ENCODE measurements around the gene NT5C.

The NT5C gene

DNA sequence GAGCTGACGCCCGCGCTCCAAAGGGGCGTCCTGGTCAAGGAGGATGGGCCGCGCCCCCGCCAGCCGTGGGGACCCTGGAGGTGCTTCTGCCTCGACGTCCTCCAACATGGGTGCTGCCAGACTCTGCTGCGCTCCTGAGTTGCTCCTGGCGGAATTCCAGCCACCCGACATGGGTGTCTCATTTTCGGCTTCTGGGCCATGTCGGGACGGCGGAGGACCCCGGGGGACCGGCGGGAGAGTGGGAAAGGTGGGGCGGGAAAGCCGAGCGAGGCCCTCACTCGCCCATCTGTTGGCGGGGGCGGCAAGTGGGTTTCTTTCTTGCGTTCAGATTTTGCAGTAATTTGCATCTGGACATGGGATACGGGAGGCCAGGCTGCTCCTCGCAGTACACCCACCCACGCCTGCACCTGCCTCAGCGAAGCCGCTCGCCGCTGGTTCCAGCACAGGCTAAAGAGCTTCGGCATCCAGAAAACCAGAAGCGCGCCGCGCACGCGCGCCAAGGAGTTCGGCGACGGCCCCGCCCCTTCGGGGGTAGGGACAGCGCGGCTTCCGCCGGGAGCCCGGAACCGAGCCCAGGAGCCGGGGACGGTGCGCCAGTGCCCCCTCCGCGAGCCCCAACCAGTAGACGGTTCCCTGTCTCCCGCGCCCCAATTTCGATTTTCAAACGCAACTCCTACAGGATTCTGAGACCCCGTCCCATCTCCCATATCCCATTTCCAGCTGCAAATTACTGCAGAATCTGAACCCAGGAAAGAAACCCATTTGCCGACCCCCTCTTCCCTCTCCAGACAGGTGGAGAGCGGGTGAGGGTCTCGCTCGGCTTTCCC, 21.9 kb downstream of the NT5C start, which contains the start of gene ARMC7:
ARMC7 (plus strand) TSS at position 563 of the 827 bp plus-strand sequence. CDS start 320 bp downstream, outside the sequence.
- H3K36me3 ChIP-seq (ENCODE audit: control insufficient read depth in 1 of 2, insufficient read depth in 2 of 2, low read length in 2 of 2) = peaks cover 3% of the 10 kb centered on the region in 2 donors
- peaks cover 16 to 23% of the 10 kb centered on the region in 2 donors for H3K4me1 ChIP-seq (ENCODE audit: control insufficient read depth in 1 of 2, insufficient read depth in 2 of 2, low read length in 2 of 2)
- H3K27me3 ChIP-seq (ENCODE audit: control insufficient read depth in 1 of 2, insufficient read depth in 2 of 2, low read length in 2 of 2) = no peaks in the 10 kb centered on the region
- no peak within 1 kb of the TSS for H3K27ac ChIP-seq (ENCODE audit: low read depth, low read length)
- H3K9me3 ChIP-seq (ENCODE audit: control insufficient read depth in 1 of 2, low read length in 2 of 2) = no peaks in the 10 kb centered on the region
- H3K4me3 ChIP-seq (ENCODE audit: low read depth in 1 of 2, low read length in 2 of 2) = peak within 1 kb of the TSS; percentile 86 to 94
- H3K9ac ChIP-seq (ENCODE audit: low read depth in 1 of 2, low read length in 2 of 2) = peak within 1 kb of the TSS; percentile 78 to 80

DNA sequence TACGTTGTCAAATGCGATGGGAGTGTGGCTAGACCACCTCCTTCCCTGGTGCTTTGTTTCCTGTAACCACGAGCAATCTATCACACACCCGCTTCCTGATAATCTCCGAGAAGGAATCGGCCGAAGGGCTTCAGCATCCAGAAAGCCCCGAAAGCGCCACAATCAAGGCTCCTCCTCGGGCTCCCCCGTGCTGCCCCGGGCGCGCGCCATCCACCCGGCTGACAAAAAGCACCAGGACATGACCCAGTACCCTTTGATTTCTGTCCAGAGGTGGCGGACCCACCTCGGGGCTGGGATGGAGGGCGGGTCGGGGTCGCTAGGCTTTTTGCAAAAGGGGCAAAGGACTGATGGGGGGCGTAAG, 22.5 kb downstream of the NT5C start:
- H3K27me3 ChIP-seq (ENCODE audit: control insufficient read depth in 1 of 2, insufficient read depth in 2 of 2, low read length in 2 of 2) = no peaks in the 10 kb centered on the region
- peak overlapping the region; percentile 76 to 80 for H3K9ac ChIP-seq (ENCODE audit: low read depth in 1 of 2, low read length in 2 of 2)
- H3K4me1 ChIP-seq (ENCODE audit: control insufficient read depth in 1 of 2, insufficient read depth in 2 of 2, low read length in 2 of 2) = peaks cover 13 to 20% of the 10 kb centered on the region in 2 donors
- no peak overlapping the region for H3K27ac ChIP-seq (ENCODE audit: low read depth, low read length)
- peaks cover 0 to 5% of the 10 kb centered on the region in 2 donors for H3K36me3 ChIP-seq (ENCODE audit: control insufficient read depth in 1 of 2, insufficient read depth in 2 of 2, low read length in 2 of 2)
- no peaks in the 10 kb centered on the region for H3K9me3 ChIP-seq (ENCODE audit: control insufficient read depth in 1 of 2, low read length in 2 of 2)
- peak overlapping the region; percentile 86 to 94 for H3K4me3 ChIP-seq (ENCODE audit: low read depth in 1 of 2, low read length in 2 of 2)

DNA sequence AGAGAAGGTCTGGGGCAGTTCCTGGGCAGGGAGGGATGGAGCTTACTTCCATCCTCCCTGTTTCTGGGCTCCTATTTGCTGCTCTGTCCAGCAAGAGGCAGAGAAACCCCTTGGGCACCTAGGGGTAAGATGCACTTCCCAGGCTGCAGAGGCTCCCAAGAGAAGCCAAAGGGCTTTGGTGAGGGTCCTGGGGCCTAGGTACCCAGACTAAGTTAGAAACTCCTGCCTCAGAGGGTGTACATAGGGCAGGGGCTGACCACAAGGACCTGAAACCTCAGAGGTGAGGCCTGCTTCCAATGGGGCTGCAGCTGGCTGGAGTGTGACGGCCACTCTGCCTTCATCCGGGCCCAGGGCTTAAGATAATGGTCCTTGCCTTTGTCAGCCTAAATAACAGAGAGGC, 23.3 kb downstream of the NT5C start:
- Histone ChIP-seq H3K27me3 (ENCODE audit: control insufficient read depth in 1 of 2, insufficient read depth in 2 of 2, low read length in 2 of 2) (no peaks in the 10 kb centered on the region), H3K27ac (ENCODE audit: low read depth, low read length) (no peak overlapping the region), H3K9me3 (ENCODE audit: control insufficient read depth in 1 of 2, low read length in 2 of 2) (no peaks in the 10 kb centered on the region), H3K4me1 (ENCODE audit: control insufficient read depth in 1 of 2, insufficient read depth in 2 of 2, low read length in 2 of 2) (peaks cover 13 to 16% of the 10 kb centered on the region in 2 donors), H3K36me3 (ENCODE audit: control insufficient read depth in 1 of 2, insufficient read depth in 2 of 2, low read length in 2 of 2) (peaks cover 0 to 9% of the 10 kb centered on the region in 2 donors), H3K9ac (ENCODE audit: low read depth in 1 of 2, low read length in 2 of 2) (no peak overlapping the region), H3K4me3 (ENCODE audit: low read depth in 1 of 2, low read length in 2 of 2) (no peak overlapping the region)

DNA sequence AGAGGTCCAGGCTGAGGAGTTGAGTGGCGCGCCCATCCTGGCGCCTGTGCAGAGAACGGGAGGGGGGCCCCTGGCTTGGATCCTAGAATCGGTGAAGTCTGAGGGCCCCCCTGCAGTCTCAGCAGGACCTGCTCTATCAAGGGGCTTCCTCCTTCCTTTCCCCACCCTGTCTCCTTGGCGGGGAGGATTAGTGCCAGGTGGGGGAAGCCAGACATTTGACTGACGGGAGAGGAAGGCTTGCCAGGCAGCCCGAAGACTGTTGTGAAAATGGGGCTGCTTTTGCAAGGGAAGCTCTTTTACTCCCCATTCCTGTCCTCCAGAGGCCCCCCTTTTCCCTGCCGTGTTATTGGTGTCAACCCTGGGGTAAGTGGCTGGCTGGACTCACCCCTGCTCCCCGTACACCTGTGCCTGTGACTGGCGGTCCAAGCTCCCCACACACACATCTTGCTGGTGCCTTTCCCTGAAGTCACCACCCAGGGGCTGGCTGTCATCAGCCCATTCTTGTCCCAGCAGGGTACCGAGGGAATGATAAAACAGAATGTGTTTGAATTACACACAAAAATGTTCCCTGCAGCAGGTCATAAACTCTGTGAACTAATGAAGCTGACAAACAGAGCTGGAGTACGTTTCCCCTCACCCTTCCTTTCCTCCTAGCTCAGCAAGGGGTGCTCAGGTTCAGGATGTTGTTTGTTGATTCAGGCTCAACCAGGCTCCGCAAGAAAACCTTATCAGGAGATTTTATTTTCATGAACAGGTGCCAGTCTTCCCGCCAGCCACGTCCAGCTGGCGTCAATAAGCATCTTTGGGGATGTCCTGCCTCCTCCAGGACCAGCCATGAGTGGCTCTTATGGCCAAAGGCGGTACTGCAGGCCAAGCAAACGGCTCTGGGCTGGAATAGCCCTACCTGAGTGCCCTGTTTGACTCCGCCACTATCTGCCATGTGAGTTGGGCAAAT, 26.1 kb downstream of the NT5C start:
- Histone ChIP-seq H3K36me3 (ENCODE audit: control insufficient read depth in 1 of 2, insufficient read depth in 2 of 2, low read length in 2 of 2) (peaks cover 0 to 12% of the 10 kb centered on the region in 2 donors), H3K27me3 (ENCODE audit: control insufficient read depth in 1 of 2, insufficient read depth in 2 of 2, low read length in 2 of 2) (no peaks in the 10 kb centered on the region), H3K9me3 (ENCODE audit: control insufficient read depth in 1 of 2, low read length in 2 of 2) (no peaks in the 10 kb centered on the region), H3K27ac (ENCODE audit: low read depth, low read length) (peak overlapping the region; percentile 30), H3K9ac (ENCODE audit: low read depth in 1 of 2, low read length in 2 of 2) (no peak overlapping the region), H3K4me3 (ENCODE audit: low read depth in 1 of 2, low read length in 2 of 2) (no peak overlapping the region), H3K4me1 (ENCODE audit: control insufficient read depth in 1 of 2, insufficient read depth in 2 of 2, low read length in 2 of 2) (peaks cover under 1 to 8% of the 10 kb centered on the region in 2 donors)

DNA sequence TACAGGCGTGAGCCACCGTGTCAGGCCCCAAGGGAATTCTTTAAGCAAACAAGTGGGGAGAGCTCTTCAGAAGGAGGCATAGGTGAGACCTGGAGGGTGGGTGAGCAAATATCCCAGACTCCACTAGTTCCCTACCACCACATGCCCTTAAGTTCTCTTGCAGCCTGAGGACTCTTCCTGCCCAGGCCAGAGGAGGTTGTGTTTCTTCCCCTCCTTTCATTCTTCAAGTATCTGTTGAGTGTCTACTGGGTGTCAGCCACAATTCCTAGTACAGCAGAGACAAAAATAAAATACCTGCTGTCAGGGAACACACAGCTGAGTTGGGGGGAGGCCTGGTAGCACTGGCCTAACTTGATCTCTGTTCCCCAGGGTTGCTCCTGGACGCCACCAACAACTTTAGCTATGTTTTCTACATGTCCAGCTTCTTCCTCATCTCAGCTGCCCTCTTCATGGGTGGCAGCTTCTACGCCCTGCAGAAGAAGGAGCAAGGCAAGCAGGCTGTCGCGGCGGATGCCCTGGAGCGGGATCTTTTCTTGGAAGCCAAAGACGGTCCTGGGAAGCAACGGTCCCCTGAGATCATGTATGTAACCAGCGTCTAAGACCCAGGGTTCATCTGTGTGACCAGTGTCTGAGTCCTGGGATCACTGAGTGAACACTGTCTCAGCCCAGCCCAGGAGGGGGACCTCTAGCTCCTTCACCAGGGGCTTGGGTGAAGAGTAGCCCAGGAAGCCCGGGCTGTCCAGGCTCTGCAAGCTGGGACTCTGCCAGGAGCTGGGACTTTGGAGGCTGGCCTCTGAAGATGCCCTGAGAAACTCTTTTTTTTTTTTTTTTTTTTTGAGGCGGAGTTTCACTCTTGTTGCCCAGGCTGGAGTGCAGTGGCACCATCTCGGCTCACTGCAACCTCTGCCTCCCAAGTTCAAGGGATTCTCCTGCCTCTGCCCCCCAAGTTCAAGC, 27.7 kb downstream of the NT5C start:
- H3K4me3 ChIP-seq (ENCODE audit: low read depth in 1 of 2, low read length in 2 of 2) = no peak overlapping the region
- peaks cover 0 to 22% of the 10 kb centered on the region in 2 donors for H3K36me3 ChIP-seq (ENCODE audit: control insufficient read depth in 1 of 2, insufficient read depth in 2 of 2, low read length in 2 of 2)
- peaks cover 0 to 2% of the 10 kb centered on the region in 2 donors for H3K4me1 ChIP-seq (ENCODE audit: control insufficient read depth in 1 of 2, insufficient read depth in 2 of 2, low read length in 2 of 2)
- no peaks in the 10 kb centered on the region for H3K9me3 ChIP-seq (ENCODE audit: control insufficient read depth in 1 of 2, low read length in 2 of 2)
- H3K27me3 ChIP-seq (ENCODE audit: control insufficient read depth in 1 of 2, insufficient read depth in 2 of 2, low read length in 2 of 2) = no peaks in the 10 kb centered on the region
- H3K27ac ChIP-seq (ENCODE audit: low read depth, low read length) = no peak overlapping the region
- no peak overlapping the region for H3K9ac ChIP-seq (ENCODE audit: low read depth in 1 of 2, low read length in 2 of 2)

DNA sequence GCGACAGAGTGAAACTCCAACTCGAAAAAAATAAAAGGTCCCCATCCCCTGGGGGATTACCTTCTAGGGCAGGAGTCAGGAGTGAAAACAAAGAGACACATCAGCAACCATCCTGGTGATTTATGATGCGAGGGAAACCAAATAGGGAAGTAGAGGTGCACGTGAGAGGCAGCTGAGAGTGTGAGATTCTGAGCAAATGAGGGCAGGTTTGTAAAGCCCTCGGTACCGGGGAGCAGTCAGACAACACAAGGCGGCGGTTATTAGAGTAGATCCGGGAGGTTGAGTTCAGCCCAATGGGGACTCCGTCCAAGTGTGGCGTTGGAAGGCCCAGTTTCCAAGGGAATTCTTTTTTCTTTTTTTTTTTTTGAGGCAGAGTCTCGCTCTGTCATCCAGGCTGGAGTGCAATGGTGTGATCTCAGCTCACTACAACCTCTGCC, 29.1 kb downstream of the NT5C start:
- Histone ChIP-seq H3K36me3 (ENCODE audit: control insufficient read depth in 1 of 2, insufficient read depth in 2 of 2, low read length in 2 of 2) (peaks cover 0 to 37% of the 10 kb centered on the region in 2 donors), H3K4me1 (ENCODE audit: control insufficient read depth in 1 of 2, insufficient read depth in 2 of 2, low read length in 2 of 2) (no peaks in the 10 kb centered on the region), H3K9ac (ENCODE audit: low read depth in 1 of 2, low read length in 2 of 2) (no peak overlapping the region), H3K27ac (ENCODE audit: low read depth, low read length) (no peak overlapping the region), H3K9me3 (ENCODE audit: control insufficient read depth in 1 of 2, low read length in 2 of 2) (no peaks in the 10 kb centered on the region), H3K27me3 (ENCODE audit: control insufficient read depth in 1 of 2, insufficient read depth in 2 of 2, low read length in 2 of 2) (no peaks in the 10 kb centered on the region), H3K4me3 (ENCODE audit: low read depth in 1 of 2, low read length in 2 of 2) (no peak overlapping the region)

DNA sequence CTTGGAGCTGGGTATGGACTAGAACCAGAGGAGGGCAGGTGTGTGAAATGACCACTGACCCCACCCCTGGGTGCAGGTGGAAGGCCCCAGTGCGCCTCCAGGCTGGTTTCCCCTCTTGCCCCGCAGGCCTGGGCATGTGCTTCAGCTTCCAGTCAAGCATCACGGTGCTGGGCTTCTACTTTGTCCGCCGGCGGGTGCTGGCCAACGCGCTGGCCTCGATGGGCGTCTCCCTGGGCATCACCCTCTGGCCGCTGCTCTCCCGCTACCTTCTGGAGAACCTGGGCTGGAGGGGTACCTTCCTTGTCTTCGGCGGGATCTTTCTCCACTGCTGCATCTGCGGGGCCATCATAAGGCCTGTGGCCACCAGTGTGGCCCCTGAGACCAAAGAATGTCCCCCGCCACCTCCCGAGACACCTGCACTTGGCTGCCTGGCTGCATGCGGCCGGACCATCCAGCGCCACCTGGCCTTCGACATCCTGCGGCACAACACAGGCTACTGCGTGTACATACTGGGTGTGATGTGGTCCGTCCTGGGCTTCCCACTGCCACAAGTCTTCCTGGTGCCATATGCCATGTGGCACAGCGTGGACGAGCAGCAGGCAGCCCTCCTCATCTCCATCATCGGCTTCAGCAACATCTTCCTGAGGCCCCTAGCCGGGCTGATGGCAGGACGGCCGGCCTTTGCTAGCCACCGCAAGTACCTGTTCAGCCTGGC, 31.5 kb downstream of the NT5C start:
- Histone ChIP-seq H3K27me3 (ENCODE audit: control insufficient read depth in 1 of 2, insufficient read depth in 2 of 2, low read length in 2 of 2) (no peaks in the 10 kb centered on the region), H3K9ac (ENCODE audit: low read depth in 1 of 2, low read length in 2 of 2) (no peak overlapping the region), H3K36me3 (ENCODE audit: control insufficient read depth in 1 of 2, insufficient read depth in 2 of 2, low read length in 2 of 2) (peaks cover 0 to 34% of the 10 kb centered on the region in 2 donors), H3K4me3 (ENCODE audit: low read depth in 1 of 2, low read length in 2 of 2) (no peak overlapping the region), H3K4me1 (ENCODE audit: control insufficient read depth in 1 of 2, insufficient read depth in 2 of 2, low read length in 2 of 2) (peaks cover 0 to 8% of the 10 kb centered on the region in 2 donors), H3K9me3 (ENCODE audit: control insufficient read depth in 1 of 2, low read length in 2 of 2) (no peaks in the 10 kb centered on the region), H3K27ac (ENCODE audit: low read depth, low read length) (no peak overlapping the region)

DNA sequence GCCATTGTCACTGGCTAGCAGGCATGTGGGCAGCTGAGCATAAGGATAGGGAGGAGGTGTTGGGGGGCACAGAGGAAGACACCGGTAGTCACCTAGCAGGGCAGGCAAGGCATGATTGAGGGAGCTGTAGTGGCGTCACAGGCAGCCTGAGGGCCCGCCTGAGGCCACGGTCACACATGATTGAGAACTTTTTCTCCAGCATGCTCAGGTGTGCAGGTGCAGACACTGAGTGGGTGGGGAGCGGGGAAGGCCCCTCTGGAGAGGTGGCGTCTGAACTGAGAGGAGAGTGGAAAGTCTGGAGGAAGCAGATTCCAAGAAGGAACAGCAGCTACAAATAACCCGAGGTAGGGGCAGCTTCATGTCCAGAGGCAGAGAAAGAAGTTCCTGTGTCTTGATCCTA, 32.7 kb downstream of the NT5C start:
- peaks cover 4 to 17% of the 10 kb centered on the region in 2 donors for H3K4me1 ChIP-seq (ENCODE audit: control insufficient read depth in 1 of 2, insufficient read depth in 2 of 2, low read length in 2 of 2)
- H3K27ac ChIP-seq (ENCODE audit: low read depth, low read length) = no peak overlapping the region
- peaks cover 0 to 31% of the 10 kb centered on the region in 2 donors for H3K36me3 ChIP-seq (ENCODE audit: control insufficient read depth in 1 of 2, insufficient read depth in 2 of 2, low read length in 2 of 2)
- no peak overlapping the region for H3K4me3 ChIP-seq (ENCODE audit: low read depth in 1 of 2, low read length in 2 of 2)
- no peaks in the 10 kb centered on the region for H3K27me3 ChIP-seq (ENCODE audit: control insufficient read depth in 1 of 2, insufficient read depth in 2 of 2, low read length in 2 of 2)
- H3K9me3 ChIP-seq (ENCODE audit: control insufficient read depth in 1 of 2, low read length in 2 of 2) = no peaks in the 10 kb centered on the region
- H3K9ac ChIP-seq (ENCODE audit: low read depth in 1 of 2, low read length in 2 of 2) = no peak overlapping the region

DNA sequence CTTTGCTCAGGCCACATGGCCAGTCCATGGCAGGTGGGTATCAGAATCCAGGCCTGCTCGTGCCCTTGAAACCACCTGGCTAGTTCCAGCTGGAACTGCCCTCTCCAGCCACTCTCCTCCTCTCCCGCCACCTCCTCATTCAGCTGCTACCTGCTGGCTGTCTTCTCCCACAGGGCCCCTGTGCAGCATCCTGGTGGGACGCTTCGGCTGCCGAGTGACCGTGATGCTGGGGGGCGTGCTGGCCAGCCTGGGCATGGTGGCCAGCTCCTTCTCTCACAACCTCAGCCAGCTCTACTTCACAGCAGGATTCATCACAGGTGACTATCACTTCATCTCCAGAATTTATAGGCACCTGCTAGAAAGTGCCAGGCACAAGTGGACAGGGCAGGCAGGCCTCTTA, 33.7 kb downstream of the NT5C start:
- no peak overlapping the region for H3K27ac ChIP-seq (ENCODE audit: low read depth, low read length)
- H3K27me3 ChIP-seq (ENCODE audit: control insufficient read depth in 1 of 2, insufficient read depth in 2 of 2, low read length in 2 of 2) = no peaks in the 10 kb centered on the region
- H3K9me3 ChIP-seq (ENCODE audit: control insufficient read depth in 1 of 2, low read length in 2 of 2) = no peaks in the 10 kb centered on the region
- no peak overlapping the region for H3K4me3 ChIP-seq (ENCODE audit: low read depth in 1 of 2, low read length in 2 of 2)
- peaks cover 0 to 29% of the 10 kb centered on the region in 2 donors for H3K36me3 ChIP-seq (ENCODE audit: control insufficient read depth in 1 of 2, insufficient read depth in 2 of 2, low read length in 2 of 2)
- H3K4me1 ChIP-seq (ENCODE audit: control insufficient read depth in 1 of 2, insufficient read depth in 2 of 2, low read length in 2 of 2) = peaks cover 14 to 26% of the 10 kb centered on the region in 2 donors
- no peak overlapping the region for H3K9ac ChIP-seq (ENCODE audit: low read depth in 1 of 2, low read length in 2 of 2)
